CD4-positive, alpha-beta T cell (primary cell): ENCODE measurements around the gene HBB. TPM values are rescaled to one million over a fixed set of nuclear protein-coding genes. Genes with fewer than 3 reads are reported as not detected.

Experiments used
- ATAC-seq: fragments of 200-7000 bp; cut with Tn5 transposase; one replicate; pipeline ENCODE4 v1.10.0; 2022; ENCODE audit warnings: mild to moderate bottlenecking; ENCODE audit not compliant: poor library complexity
- CTCF ChIA-PET: fragments of 350-600 bp; sonication (Branson Sonifier 250); formaldehyde crosslinking; loops from one replicate; lab custom pipeline; 2021; ENCODE audit warnings: antibody characterized with exemption, inconsistent platforms; lab: Charles Lee
- POLR2A ChIA-PET: fragments of 350-600 bp; sonication (Branson Sonifier 250); formaldehyde crosslinking; loops from one replicate; lab custom pipeline; 2021; ENCODE audit warnings: antibody characterized with exemption, inconsistent platforms; lab: Charles Lee
- DNase-seq, 14 experiments: peaks; one replicate each; pipeline ENCODE4 v3.0.0-alpha.2; 2013 to 2020; ENCODE audit warnings: mixed read lengths in 2 of 14
- H3K27ac ChIP-seq, 2 donors: one replicate each; pipeline versions ENCODE4 v1.5.1 to v1.7.0; 2013; ENCODE audit warnings: low read length in 2 of 2, low read depth in 1 of 2, mild to moderate bottlenecking in 1 of 2
- H3K27me3 ChIP-seq, 2 experiments: 1 replicate in 1 of 2; 2 replicates in 1 of 2; pipeline versions ENCODE4 v1.6.1 to v1.7.0; 2013; ENCODE audit warnings: low read length in 2 of 2, control low read depth in 1 of 2, mild to moderate bottlenecking in 1 of 2, moderate library complexity in 1 of 2; ENCODE audit not compliant: insufficient read depth in 2 of 2, control insufficient read depth in 1 of 2
- H3K36me3 ChIP-seq: one replicate; pipeline ENCODE4 v1.6.1; 2013; ENCODE audit warnings: low read length, control low read depth; ENCODE audit not compliant: insufficient read depth
- H3K4me1 ChIP-seq: one replicate; pipeline ENCODE4 v1.6.1; 2013; ENCODE audit warnings: low read length, control low read depth; ENCODE audit not compliant: insufficient read depth
- H3K4me3 ChIP-seq: one replicate; pipeline ENCODE4 v1.5.1; 2013; ENCODE audit warnings: mild to moderate bottlenecking, low read length, moderate library complexity
- H3K9me3 ChIP-seq, 2 experiments: 1 replicate in 1 of 2; 2 replicates in 1 of 2; pipeline versions ENCODE4 v1.6.1 to v1.7.0; 2013; ENCODE audit warnings: low read length in 2 of 2, mild to moderate bottlenecking in 2 of 2, control low read depth in 1 of 2, moderate library complexity in 1 of 2; ENCODE audit not compliant: control insufficient read depth in 1 of 2, insufficient read depth in 1 of 2
- H3K27ac Mint-ChIP-seq: one replicate; pipeline ENCODE4 v1.8.0; 2020; ENCODE audit warnings: mixed read lengths
- H3K27me3 Mint-ChIP-seq: one replicate; pipeline ENCODE4 v1.8.0; 2021; ENCODE audit warnings: mixed read lengths
- H3K36me3 Mint-ChIP-seq: one replicate; pipeline ENCODE4 v1.8.0; 2021; ENCODE audit warnings: low read depth, mixed read lengths
- H3K4me1 Mint-ChIP-seq: one replicate; pipeline ENCODE4 v1.8.0; 2021; ENCODE audit warnings: low read depth, mixed read lengths
- H3K4me3 Mint-ChIP-seq: one replicate; pipeline ENCODE4 v1.8.0; 2020; ENCODE audit warnings: mild to moderate bottlenecking, mixed read lengths
- H3K9me3 Mint-ChIP-seq: one replicate; pipeline ENCODE4 v1.8.0; 2020; ENCODE audit warnings: mixed read lengths
- CTCF ChIP-seq: fragments of 200-600 bp; IDR thresholded peaks from one replicate; pipeline ENCODE4 v1.8.0; 2022; ENCODE audit warnings: antibody characterized with exemption, mild to moderate bottlenecking
- intact Hi-C, 2 experiments: fragments of 100-400 bp; cut with DNase I in 1 of 2; cut with micrococcal nuclease in 1 of 2; formaldehyde crosslinking; loops; one replicate each; pipeline versions ENCODE4 v1.15.1 to v1.9.0; 2023 to 2025; cut with DNase I, micrococcal nuclease
- polyA plus RNA-seq, 2 donors: library from polyadenylated mRNA; unstranded; fragments of 120-200 nt; gene quantifications; one replicate each; pipeline ENCODE4 v1.2.1, GENCODE V29; 2013
- total RNA-seq, 174 experiments: library from RNA in 2 of 174; stranded (reverse) in 2 of 174; gene quantifications; one replicate each; pipeline ENCODE4 v1.2.3 and lab custom pipeline; 2021 to 2026

The HBB gene
- under 1 TPM in 1 of 2 experiments, not detected in 1; 0.45 TPM for total RNA-seq
- polyA plus RNA-seq (2013, experiment 1 of 2) = 30.7 TPM
- polyA plus RNA-seq (2013, experiment 2 of 2) = 256 TPM
- total RNA-seq (lab: John Stamatoyannopoulos, UW) = 0 to 113 (median 1.6) reads per million in 172 experiments

DNA sequence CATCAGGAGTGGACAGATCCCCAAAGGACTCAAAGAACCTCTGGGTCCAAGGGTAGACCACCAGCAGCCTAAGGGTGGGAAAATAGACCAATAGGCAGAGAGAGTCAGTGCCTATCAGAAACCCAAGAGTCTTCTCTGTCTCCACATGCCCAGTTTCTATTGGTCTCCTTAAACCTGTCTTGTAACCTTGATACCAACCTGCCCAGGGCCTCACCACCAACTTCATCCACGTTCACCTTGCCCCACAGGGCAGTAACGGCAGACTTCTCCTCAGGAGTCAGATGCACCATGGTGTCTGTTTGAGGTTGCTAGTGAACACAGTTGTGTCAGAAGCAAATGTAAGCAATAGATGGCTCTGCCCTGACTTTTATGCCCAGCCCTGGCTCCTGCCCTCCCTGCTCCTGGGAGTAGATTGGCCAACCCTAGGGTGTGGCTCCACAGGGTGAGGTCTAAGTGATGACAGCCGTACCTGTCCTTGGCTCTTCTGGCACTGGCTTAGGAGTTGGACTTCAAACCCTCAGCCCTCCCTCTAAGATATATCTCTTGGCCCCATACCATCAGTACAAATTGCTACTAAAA lies at the start of gene HBB:
TSS of gene HBB (minus strand) at position 340 of the 579 bp plus-strand sequence. CDS start at position 290, 50 bp downstream.
- DNase-seq (no peak), ATAC-seq (no peak)
- Mint-ChIP-seq H3K9me3 (no peaks in the 10 kb centered on the region), H3K27me3 (peaks cover 6% of the 10 kb centered on the region), H3K4me3 (no peak within 1 kb of the TSS), H3K36me3 (no peaks in the 10 kb centered on the region), H3K27ac (no peak within 1 kb of the TSS), H3K4me1 (no peaks in the 10 kb centered on the region)
- ChIA-PET POLR2A (no interaction called here), CTCF (no interaction called here)
- no peak within 1 kb of the TSS for H3K27ac ChIP-seq
- intact Hi-C loops = no loop called here
- H3K27me3 ChIP-seq = peaks cover 0 to 13% of the 10 kb centered on the region in 2 experiments
- no peaks in the 10 kb centered on the region for H3K36me3 ChIP-seq
- H3K9me3 ChIP-seq = peaks cover 0 to 12% of the 10 kb centered on the region in 2 experiments
- no peak within 1 kb of the TSS for H3K4me3 ChIP-seq
- no peak for TF ChIP-seq CTCF
- no peaks in the 10 kb centered on the region for H3K4me1 ChIP-seq

GRCh38 chr11:5275369-5276110 lies 48.7 kb upstream of the HBB start:
- no peak overlapping the region for H3K27ac ChIP-seq
- H3K4me3 ChIP-seq = no peak overlapping the region
- ChIA-PET POLR2A (no interaction called here), CTCF (no interaction called here)
- no peak overlapping the region for H3K27ac Mint-ChIP-seq
- H3K4me1 Mint-ChIP-seq = no peaks in the 10 kb centered on the region
- H3K27me3 ChIP-seq = no peaks in the 10 kb centered on the region
- TF ChIP-seq CTCF = no peak
- intact Hi-C loops = no loop called here
- ATAC-seq (no peak), DNase-seq (no peak)
- H3K4me1 ChIP-seq = no peaks in the 10 kb centered on the region
- no peaks in the 10 kb centered on the region for H3K36me3 ChIP-seq
- H3K4me3 Mint-ChIP-seq = no peak overlapping the region
- no peaks in the 10 kb centered on the region for H3K9me3 Mint-ChIP-seq
- H3K27me3 Mint-ChIP-seq = no peaks in the 10 kb centered on the region
- H3K36me3 Mint-ChIP-seq = no peaks in the 10 kb centered on the region
- no peaks in the 10 kb centered on the region for H3K9me3 ChIP-seq

DNA sequence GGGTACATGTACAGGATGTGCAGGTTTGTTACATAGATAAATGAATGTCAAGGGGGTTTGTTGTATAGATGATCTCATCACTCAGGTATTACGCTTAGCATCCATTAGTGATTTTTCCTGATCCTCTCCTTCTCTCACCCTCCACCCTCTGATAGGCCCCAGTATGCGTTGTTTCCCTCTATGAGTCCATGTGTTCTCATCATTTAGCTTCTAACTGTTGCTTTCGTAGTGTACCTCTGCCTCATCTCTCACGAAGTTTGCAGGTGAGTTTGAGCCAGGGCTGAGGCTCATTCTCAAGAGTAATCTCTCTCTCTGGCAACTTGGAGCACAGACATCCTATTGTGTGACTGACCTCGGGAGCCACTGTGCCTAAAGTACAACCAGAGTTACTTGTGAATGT lies 47.5 kb upstream of the HBB start:
- POLR2A ChIA-PET = no interaction called here
- CTCF ChIA-PET = no interaction called here
- Histone ChIP-seq H3K9me3 (no peaks in the 10 kb centered on the region), H3K27me3 (no peaks in the 10 kb centered on the region), H3K36me3 (no peaks in the 10 kb centered on the region), H3K4me1 (no peaks in the 10 kb centered on the region), H3K4me3 (no peak overlapping the region), H3K27ac (no peak overlapping the region)
- DNase-seq (no peak), ATAC-seq (no peak)
- H3K9me3 Mint-ChIP-seq = no peaks in the 10 kb centered on the region
- H3K4me1 Mint-ChIP-seq = no peaks in the 10 kb centered on the region
- no peaks in the 10 kb centered on the region for H3K27me3 Mint-ChIP-seq
- no peak overlapping the region for H3K4me3 Mint-ChIP-seq
- intact Hi-C loops = no loop called here
- no peaks in the 10 kb centered on the region for H3K36me3 Mint-ChIP-seq
- no peak overlapping the region for H3K27ac Mint-ChIP-seq
- TF ChIP-seq CTCF = no peak
